HL-60 (cell line): ENCODE measurements around the gene LIFR.

Experiments
- DNase-seq, 2 experiments: peaks; one replicate each; pipeline ENCODE4 v3.0.0-alpha.2; 2010 to 2020; ENCODE audit warnings: low read depth in 1 of 2, low spot score in 1 of 2
- H3K27ac ChIP-seq: fragments of 250-450 bp; sonication (Bioruptor Pico); replicated peaks from 2 replicates; pipeline ENCODE4 v1.5.1; 2020; ENCODE audit warnings: mild to moderate bottlenecking, moderate library complexity
- H3K27me3 ChIP-seq: fragments of 250-450 bp; sonication (Bioruptor Pico); 2 replicates; pipeline ENCODE4 v1.5.1; 2021; ENCODE audit warnings: mild to moderate bottlenecking, moderate library complexity; ENCODE audit not compliant: insufficient read depth, poor library complexity, severe bottlenecking
- H3K4me3 ChIP-seq: replicated peaks from 2 replicates; pipeline ENCODE4 v1.5.1; 2011; ENCODE audit warnings: mild to moderate bottlenecking, control low read depth, low read length; ENCODE audit not compliant: insufficient read depth
- CTCF ChIP-seq: IDR thresholded peaks from one replicate; pipeline ENCODE4 v1.5.1; 2011; ENCODE audit warnings: low read length, control low read depth, inconsistent platforms; ENCODE audit not compliant: insufficient read depth
- GABPA ChIP-seq: IDR thresholded peaks from 2 replicates; pipeline ENCODE4 v1.6.1; 2012; ENCODE audit warnings: low read depth
- POLR2AphosphoS5 ChIP-seq: IDR thresholded peaks from 2 replicates; pipeline ENCODE4 v1.6.1; 2012; ENCODE audit warnings: low read depth
- REST ChIP-seq: IDR thresholded peaks from 2 replicates; pipeline ENCODE4 v1.6.1; 2012; ENCODE audit warnings: low read depth; ENCODE audit not compliant: insufficient replicate concordance
- SPI1 ChIP-seq: IDR thresholded peaks from 2 replicates; pipeline ENCODE4 v1.6.1; 2012; ENCODE audit warnings: low read depth, mild to moderate bottlenecking, borderline replicate concordance

Gene LIFR

DNA sequence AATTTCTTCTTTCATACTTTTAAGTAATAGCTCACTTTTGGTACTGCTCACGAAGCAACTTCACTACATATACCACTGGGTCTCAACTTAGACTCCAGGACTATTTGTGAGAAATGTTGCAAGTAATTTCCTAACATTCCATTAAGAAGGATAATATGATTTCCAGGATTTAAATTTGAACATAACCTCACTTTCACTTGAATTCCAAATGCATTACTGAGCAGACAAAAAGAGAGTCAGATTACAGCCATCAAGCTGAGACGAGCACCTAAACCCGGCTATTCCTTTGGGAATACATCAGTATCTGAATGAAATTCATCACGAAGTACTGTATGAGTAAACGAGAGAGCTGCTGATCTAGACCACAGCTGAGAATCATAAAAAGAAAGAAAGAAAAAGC, 47.3 kb downstream of the LIFR start:
- no peak for TF ChIP-seq GABPA
- no peak for TF ChIP-seq CTCF
- TF ChIP-seq POLR2AphosphoS5, result no peak
- TF ChIP-seq SPI1, result no peak
- TF ChIP-seq REST, result no peak

GRCh38 chr5:38506302-38506701, 50.1 kb downstream of the LIFR start:
- TF ChIP-seq CTCF, result no peak
- no peak for TF ChIP-seq SPI1
- no peak for TF ChIP-seq POLR2AphosphoS5
- TF ChIP-seq GABPA, result no peak
- no peak for TF ChIP-seq REST

More for the DNA sequence above, 47.3 kb downstream of the LIFR start:
- no peak for DNase-seq
- H3K4me3 ChIP-seq, result no peak overlapping the region
- H3K27ac ChIP-seq, result no peak overlapping the region
- no peaks in the 10 kb centered on the region for H3K27me3 ChIP-seq

DNA sequence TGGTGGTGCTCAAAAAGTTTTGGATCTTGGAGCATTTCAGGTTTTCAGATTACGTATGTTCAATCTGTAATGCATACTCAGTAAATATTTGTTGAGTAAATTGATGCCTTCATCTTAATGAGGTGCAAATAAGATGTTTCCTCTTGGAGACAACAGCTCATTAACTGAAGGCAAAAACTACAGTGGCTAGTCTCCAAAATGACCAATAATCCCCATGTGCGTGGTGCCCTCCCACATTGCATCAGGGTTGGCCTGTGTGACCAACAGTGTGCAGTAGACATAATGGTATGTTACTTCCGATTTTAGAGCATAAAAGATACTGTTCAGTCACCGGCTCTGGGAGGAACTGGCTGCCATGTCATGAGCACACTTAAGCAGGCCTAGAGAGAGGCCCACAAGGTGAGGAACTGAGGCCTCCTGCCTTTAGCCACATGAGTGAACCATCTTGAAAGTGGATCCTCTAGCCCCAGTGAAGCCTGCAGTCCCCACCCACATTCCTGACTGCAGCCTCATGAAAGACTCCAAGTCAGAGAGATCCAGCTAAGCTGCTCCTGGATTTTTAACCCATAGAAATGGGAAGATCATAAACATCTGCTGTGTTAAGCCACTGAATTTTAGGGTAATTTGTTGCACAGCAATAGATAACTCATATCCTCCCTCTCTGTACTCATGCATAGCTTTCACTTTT, 55.7 kb downstream of the LIFR start:
- Histone ChIP-seq H3K27me3 (no peaks in the 10 kb centered on the region), H3K27ac (no peak overlapping the region), H3K4me3 (no peak overlapping the region)
- TF ChIP-seq CTCF (no peak), GABPA (no peak)
- DNase-seq, result no peak

More at GRCh38 chr5:38506302-38506701, 50.1 kb downstream of the LIFR start:
- Histone ChIP-seq H3K4me3 (no peak overlapping the region), H3K27me3 (no peaks in the 10 kb centered on the region), H3K27ac (no peak overlapping the region)
- no peak for DNase-seq

DNA sequence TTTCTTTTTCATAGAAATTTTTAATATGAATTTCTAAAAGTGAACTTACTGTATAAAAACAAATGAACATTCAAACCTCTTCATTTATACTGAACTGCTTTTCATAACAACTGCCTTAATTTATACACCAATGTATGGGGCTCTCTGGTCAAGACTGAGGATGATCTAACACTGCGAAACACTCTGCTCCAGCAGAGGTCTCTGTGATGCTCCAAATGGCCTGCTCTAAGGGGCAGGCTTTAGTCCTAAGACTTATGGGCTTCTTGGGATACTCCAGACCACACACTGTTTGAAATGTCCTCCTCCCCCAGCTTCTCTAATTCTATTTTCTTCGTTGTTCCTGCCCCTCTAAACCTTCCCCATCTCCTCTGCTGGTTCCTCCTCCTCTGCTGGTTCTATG, 58.5 kb downstream of the LIFR start:
- Histone ChIP-seq H3K4me3 (no peak overlapping the region), H3K27ac (no peak overlapping the region), H3K27me3 (no peaks in the 10 kb centered on the region)
- DNase-seq, result no peak
- TF ChIP-seq SPI1, result no peak
- TF ChIP-seq GABPA, result no peak
- no peak for TF ChIP-seq CTCF
- TF ChIP-seq REST, result no peak
- no peak for TF ChIP-seq POLR2AphosphoS5
